Neural progenitor cell (in vitro differentiated cells): ENCODE data around the gene KCNK1.

ENCODE experiments used
- CTCF ChIP-seq: fragments of 200-600 bp; sonication (generic); IDR thresholded peaks from 2 replicates; pipeline ENCODE4 v1.5.1; 2017; ENCODE audit warnings: antibody characterized with exemption, mild to moderate bottlenecking
- EZH2 ChIP-seq: fragments of 200-600 bp; sonication (generic); IDR thresholded peaks from 2 replicates; pipeline ENCODE4 v1.6.1; 2017; ENCODE audit warnings: antibody characterized with exemption, mild to moderate bottlenecking, moderate library complexity

- TF ChIP-seq CTCF (no peak), EZH2 (no peak)
Measured at GRCh38 chr1:233575450-233575849, 38.5 kb upstream of the KCNK1 start.
